ENCODE measurements around the gene GREB1.
"Not testable (repeated sequence)": the region's sequence is repeated elsewhere in the genome, so short reads cannot be mapped to it uniquely, and the experiment has no call there.

The GREB1 gene

DNA sequence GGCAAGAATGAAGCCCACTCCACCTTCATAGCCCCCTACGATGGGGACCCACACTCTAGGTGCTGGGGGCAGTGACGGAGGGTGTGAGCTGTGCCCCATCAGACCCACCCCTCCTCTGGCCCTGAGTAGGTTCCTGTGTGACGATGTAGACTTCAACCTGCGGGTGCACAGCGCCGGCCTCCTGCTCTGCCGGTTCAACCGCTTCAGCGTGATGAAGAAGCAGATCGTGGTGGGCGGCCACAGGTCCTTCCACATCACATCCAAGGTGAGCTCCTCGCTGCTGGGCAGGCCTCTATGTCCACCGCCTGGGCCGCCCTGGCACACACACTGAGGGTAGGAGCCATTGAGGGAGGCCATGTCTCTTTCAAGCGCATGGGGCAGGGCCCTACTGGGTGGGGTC lies 101.3 kb downstream of the GREB1 start:
- no peak for DNase-seq (ENCODE audit: low spot score)

DNA sequence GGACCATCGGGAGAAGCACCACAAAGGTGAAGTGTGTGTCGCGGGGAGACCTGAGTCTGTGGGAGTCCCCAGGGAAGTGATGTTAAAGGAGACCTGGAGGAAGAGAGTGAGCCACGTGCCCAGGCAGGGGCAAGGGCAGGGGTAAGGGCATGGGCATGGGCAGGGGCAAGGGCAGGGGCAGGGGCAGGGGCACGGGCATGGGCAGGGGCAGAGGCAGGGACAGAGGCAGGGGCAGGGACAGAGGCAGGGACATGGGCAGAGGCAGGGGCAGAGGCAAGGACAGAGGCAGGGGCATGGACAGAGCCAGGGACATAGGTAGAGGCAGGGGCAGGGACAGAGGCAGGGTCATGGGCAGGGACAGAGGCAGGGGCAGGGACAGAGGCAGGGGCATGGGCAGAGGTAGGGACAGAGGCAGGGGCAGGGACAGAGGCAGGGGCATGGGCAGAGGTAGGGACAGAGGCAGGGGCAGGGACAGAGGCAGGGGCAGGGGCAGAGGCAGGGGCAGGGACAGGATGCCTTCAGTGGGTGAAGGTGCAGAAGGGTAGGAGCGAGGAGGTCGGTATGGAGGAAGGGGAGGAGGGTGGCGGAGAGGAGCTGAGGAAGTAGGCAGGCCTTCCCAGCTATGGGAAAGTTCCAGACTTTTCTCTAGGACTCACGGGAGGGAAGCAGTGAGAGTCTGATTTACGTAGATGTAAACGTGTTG lies 102.9 kb downstream of the GREB1 start:
- no peak for DNase-seq (ENCODE audit: low spot score)

DNA sequence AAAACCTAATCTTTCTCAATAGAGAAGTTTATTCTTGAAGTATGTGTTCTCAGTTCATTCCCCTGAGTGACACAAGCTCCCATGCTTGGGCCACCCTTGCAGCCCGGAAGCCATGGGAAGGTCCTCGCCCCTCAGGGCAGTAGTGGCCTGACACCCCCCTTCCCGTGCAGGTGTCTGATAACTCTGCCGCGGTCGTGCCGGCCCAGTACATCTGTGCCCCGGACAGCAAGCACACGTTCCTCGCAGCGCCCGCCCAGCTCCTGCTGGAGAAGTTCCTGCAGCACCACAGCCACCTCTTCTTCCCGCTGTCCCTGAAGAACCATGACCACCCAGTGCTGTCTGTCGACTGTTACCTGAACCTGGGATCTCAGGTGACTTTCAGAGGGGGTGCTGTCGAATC lies 103.7 kb downstream of the GREB1 start:
- DNase-seq (ENCODE audit: low spot score) = no peak

DNA sequence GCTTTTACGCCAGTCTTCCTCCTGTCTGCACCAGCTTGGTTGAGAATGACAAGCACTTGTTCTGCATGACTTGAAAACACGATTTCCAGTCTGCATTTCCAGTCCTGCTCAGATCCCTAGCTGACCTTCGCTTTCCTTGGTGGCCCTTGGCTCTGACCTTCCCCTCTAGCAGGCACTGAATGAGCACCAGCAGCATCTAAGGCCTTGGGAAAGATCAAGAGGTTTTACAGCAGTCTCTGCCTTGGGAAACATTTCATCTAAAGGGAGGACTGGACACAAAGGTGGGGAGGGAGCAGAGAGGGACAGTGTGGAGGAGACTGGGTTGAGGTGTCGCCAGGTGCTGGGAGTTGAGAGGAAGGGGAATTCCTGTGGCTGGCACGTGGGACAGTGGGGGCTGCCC lies 105.7 kb downstream of the GREB1 start:
- DNase-seq (ENCODE audit: low spot score) = no peak

DNA sequence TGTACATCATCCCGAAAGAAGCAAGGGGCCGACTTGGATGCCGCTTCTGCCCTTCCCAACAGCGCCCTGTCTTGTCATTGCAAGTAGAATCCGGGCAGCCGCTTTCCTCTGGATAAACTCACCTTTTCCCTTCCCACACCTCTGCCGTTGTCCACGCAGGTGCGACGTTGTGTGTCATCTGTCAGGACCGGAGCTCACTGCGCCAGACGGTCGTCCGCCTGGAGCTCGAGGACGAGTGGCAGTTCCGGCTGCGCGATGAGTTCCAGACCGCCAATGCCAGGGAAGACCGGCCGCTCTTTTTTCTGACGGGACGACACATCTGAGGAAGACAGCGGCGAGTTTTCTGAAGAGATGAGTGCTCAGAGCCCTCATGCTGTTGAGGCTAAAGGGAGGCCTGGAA lies 106.3 kb downstream of the GREB1 start:
- DNase-seq (ENCODE audit: low spot score) = no peak

DNA sequence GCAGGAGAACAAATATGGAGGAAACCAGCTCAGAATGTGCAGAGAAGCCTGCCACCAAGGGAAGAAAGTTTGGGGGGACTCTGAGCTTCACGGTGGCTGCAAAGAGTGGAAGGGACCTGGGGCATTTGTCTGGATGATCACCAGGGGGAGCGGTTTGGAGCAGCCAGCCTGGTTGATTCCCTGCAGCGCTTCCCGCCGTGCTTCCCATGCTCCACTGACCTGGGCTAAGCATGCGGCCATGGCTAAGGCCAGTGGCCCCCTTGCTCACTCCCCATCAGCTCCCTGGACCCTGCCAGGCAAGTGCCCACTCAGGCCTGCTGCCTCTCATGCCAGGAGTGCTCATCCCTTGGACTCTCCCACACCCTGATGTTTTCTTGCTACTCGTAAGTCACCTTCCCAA lies 109.1 kb downstream of the GREB1 start:
- no peak for DNase-seq (ENCODE audit: low spot score)

DNA sequence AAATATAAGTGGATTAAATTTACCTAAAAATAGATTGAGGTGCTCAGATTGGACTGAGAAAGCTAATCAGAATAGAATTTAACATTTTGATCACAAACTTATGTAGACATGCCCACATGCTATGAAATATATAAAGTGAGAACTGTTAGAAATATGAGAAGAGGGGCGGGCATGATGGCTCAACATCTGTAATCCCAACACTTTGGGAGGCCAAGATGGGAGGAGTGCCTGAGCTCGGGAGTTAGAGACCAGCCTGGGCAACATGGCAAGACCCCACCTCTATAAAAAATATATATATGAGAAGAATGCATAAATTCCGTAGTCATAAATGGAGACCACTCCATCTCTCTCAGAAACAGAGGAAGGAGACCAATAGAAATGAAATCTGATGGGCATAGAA lies 110.4 kb downstream of the GREB1 start:
- DNase-seq (ENCODE audit: low spot score) = no peak

DNA sequence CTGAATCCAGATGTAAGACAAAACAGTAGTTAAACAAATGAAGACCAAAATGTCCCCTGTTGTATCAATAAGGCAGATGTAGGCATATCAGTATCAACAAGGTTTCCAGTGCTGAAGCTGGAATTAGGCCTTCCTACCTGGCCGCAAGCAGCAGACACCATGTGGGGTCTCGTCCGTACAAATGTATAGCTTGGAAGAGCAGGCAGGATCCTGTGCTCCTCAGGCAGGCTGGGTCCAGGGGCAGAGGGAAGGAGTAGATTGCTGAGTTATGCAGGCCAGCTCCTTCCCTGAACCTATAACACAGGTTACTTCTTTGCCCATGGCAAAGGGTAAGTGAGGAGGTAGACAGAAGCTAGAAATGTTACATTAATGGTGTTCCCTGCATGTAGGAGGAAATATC lies 112.7 kb downstream of the GREB1 start:
- no peak for DNase-seq (ENCODE audit: low spot score)

DNA sequence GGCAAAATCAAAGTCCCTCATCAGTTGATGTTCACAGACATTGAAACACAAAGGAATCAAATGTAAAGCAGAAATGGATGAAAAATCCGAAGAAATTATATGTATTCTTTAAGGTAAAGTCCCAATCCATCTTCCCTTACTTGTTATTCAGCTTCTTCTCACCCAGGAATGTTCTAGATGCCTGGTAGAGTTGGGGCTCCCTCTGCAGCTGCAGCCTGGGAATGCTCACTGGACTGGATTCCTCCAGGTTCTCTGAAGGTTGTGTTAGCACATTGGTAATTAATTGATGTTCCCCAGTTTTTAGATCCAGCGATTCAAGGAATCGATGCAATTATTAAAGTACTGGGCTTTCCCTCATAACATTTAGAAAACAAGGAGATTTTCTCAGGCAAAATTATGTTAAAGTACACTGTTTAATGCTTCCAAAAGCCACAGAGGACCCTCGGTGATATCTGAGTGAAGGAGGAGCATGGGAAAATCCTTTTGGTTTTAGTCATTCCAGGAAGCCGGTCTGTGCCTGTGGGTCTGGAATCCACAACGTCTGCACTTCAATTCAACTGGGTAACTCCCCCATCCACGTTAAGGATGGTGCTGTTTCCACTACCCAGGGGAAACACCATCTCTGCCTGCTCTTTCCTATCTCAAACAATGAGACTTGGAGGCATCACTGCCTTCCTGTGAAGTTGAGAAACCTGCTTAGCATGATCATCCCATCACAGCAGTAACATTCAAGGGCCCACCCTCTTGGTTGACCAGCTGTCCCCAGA lies 114.2 kb downstream of the GREB1 start:
- no peak for DNase-seq (ENCODE audit: low spot score)

DNA sequence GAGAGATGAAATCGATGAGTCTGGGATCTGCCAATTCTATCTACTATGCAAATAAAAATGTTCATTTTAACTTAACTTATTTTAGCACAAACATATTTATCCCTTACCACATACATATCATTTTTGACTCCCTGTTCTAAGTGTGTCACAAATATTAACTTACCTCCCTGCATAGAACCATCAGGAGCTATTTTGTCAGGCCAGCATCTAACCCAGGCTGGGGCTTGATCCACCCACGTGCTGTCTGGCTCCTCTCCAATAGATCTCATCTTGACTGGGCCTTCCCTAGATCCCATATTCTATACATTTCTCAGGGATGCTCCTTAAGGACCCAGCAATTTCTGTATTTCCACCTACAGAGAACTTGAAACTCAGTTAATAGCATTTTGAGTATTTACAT lies 115.2 kb downstream of the GREB1 start:
- no peak for DNase-seq (ENCODE audit: low spot score)

DNA sequence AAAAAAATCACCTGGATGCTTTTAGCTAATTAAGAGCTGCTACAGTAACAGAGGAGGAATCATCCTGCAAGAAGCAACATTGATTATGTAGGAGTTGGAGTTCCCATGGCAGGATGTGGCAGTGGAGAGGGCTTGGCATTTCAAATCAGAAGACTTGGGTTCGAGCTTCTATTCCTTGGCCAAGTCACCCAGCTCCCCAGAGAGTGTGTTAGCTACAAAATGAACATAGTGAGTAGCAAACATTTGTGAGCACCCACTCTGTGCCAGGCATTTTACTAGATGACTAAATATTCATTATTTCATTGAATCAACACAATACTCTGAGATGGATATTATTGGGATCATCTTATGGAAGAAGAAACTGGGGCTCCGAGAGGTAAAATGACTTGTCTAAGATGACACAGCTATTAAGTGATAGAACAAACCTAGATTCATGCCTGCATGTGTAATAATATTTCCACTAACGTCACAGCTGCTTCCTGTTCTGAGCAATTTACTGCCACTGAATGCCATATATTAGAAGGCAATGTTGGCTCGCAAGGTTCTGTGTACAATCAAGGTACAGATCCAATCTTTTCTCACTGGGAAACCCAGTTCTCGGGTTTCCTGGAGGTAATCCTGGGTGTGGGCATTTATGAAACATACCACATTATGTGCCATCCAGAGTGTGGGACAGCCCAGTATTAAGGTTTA lies 118.2 kb downstream of the GREB1 start:
- no peak for DNase-seq (ENCODE audit: low spot score)

DNA sequence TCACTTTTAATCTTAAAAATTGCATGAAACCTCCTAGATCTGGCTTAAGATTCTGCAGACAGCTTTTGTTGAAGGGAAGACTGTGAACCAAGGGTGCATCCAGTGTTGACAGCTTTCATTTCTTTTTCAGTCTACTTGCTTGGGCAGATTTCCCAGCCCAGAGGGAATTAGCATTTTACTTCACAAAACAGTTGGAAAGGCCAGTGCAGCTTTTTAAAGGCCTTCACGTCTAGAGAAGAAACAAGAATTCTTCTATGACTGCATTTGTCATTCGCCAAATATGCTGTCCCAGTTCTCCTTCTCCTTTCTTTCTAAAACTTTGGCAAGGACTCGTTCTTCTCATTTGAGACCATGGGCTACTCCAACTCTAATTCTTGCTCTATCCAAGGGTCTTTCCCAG lies 118.7 kb downstream of the GREB1 start:
- DNase-seq (ENCODE audit: low spot score) = no peak

DNA sequence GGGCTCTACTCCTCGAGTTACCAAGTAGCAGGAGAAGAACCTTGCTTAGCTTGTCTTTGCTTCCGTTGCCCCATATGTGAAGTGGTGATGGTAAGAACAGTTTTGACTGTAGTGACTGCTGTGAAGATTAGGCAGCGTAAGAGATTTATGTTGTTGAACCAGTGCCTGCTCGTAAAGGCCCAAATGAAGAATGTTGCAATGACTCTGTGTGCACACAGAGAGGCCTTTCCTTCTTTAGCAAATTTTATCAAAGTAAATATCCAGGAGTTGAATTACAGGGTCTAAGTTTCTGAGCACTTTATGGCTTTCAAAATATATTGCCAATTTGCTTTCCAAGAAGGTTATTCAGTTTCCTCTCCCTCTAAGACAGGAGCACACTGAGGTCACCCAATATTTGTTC lies 121.7 kb downstream of the GREB1 start:
- no peak for DNase-seq (ENCODE audit: low spot score)

DNA sequence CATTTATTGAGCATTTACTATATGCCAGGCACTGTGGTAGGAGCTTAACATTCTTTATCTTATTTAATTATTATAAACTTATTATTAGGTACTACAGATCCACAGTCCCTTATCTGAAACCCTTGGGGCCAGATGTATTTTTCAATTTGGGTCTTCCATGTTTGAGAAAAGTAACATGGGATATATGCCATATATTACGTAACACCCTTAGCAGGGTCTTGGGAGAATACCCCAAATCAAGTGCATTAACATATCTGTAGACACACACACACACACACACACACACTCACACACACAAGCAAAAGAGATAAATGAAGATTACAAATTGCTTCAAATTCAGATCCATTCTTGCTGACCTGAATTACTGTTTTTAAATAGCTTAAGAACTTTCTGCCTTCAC lies 122.4 kb downstream of the GREB1 start:
- no peak for DNase-seq (ENCODE audit: low spot score)

DNA sequence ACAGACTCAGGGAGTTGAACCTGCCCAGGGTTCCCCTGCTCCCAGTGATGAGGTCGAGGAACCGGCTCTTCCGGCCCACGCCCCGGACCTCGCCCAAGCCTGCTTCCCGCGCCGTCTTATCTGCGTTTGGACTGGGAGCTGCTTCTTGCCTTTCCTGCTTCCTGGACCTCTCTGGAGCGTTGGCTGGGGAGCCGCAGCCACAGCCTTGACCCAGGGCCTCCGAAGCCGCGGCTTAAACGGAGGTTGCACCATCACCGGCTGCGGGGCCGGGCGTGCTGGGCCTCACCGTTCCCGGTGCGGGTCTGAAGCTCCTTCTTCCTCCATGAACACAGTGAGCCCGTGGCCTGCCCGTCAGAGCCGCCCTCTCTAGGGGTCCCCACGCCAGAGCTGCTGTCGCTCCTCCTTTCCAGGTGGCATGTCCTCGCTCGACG lies 122.8 kb downstream of the GREB1 start:
- DNase-seq (ENCODE audit: low spot score) = no peak

DNA sequence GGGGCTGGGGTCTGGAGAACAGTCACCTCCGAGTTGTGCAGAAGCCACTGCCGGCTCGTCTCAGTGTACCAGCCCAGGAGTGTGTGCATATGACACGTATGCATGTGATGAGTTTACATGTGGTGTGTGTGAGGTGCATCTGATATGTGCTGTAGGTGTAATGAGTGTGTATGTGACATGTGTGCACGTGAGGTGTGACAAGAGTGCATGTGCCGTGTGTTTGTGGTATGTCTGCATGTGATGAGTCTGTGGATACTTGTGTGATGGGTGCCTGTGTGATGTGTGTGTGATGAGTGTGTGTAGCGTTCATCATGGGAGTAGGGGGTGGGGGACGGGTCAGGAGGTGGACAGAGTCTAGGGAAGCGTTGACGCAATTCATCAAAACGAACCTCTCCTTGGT lies 123.3 kb downstream of the GREB1 start:
- DNase-seq (ENCODE audit: low spot score) = no peak

DNA sequence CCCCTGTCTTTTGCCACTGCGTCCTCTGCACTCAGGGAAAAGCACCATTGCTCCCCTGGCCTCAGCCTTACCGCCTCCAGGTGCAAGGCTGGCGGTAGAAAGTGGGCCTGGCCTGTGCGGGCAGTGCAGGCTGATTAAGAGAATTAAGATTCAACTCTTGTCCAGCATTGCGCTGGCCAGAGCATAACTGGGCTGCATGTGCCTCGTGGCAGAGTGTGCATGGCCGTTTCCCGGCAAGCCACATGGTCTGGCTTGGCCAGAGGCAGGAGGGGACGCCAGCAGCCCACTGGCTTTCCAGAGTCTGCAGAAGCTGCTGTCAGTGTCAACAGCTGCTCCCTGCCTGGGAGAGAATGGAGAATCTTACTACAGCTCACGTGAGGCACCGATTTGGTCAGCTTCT lies 123.8 kb downstream of the GREB1 start:
- DNase-seq (ENCODE audit: low spot score) = no peak

DNA sequence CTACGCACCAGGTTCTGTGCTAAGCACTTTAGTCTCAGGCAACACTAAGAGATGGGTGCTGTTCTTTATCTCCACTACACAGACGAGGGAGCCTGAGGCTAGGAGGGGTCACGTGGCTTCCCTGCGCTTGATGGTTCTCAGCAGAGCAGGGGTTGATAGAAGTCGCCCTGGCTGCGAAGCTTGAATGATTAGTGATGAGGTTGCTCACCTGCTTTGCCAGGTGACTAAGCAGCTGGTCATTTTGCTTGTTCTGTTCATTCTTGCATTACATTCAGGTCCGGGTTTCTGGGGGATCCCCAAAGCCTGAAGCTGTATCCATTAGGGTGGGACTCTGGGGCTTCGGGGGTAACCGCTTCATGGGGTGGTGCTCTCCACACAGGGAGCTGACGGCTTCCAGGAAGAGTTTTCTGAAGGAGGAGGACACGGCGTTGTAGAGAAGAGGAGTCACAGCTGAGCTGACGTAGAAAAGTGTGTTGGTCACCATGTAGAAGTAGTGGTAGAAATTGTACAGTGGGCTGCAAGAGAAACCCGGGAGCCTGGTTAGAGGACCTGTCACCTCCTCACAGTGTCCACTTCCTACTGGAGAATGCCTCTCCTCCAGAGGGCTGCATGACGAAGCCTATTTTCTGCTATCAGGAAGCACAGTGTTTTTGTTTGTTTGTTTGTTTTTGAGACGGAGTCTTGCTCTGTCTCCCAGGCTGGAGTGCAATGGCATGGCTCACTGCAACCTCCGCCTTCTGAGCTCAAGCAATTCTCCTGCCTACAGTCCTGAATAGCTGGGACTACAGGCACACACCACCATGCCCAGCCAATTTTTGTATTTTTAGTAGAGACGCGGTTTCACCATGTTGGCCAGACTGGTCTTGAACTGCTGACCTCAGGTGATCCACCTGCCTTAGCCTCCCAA lies 124.6 kb downstream of the GREB1 start:
- no peak for DNase-seq (ENCODE audit: low spot score)

DNA sequence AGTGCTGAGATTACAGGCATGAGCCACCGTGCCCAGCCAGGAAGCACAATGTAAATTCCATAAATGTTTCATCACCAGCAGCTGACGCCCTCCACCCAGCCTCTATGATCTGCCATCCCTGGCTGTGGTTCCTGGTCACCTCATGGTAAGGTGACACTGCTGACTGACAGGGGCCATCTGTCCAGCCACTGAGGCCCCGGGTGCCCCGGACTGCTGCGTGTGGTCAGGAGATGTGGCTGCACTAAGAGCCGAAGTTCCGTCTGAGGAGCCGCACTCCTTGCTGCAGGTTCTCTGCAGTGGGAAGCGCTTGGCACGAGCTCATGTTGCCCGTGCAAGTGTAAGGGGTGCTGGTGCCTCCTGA lies 125.2 kb downstream of the GREB1 start:
- no peak for DNase-seq (ENCODE audit: low spot score)

DNA sequence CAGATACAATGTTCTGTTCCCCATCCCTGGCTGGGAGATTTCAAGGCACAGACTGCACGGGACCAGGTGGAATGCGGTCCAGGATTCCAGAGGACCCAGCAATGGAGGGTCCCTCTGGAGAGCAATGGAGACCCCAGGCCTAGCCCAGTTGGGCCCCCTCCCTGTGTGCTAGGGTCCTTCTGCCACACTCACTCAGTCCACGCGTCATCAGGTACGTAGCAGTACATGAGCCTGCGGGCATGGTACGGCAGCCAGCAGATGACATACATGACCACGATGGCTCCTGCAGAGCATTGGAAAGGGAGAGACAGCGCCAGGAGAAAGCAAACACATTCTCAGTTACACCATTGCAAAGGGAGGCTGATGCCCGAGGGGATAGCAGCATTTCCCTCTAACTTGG lies 126.0 kb downstream of the GREB1 start:
- DNase-seq (ENCODE audit: low spot score) = no peak

DNA sequence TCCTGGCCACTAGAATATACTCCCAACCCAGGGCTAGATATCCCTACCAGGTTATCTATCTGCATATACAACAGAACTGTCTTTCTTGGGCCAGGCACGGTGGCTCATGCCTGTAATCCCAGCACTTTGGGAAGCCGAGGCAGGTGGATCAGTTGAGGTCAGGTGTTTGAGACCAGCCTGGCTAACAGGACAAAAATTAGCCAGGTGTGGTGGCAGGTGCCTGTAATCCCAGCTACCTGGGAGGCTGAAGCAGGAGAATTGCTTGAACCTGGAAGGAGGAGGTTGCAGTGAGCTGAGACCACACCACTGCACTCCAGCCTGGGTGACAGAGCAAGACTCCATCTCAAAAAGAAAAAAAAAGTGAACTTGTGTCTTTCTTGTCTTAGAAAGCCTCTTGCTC lies 126.6 kb downstream of the GREB1 start:
- DNase-seq (ENCODE audit: low spot score) = not testable (repeated sequence)

DNA sequence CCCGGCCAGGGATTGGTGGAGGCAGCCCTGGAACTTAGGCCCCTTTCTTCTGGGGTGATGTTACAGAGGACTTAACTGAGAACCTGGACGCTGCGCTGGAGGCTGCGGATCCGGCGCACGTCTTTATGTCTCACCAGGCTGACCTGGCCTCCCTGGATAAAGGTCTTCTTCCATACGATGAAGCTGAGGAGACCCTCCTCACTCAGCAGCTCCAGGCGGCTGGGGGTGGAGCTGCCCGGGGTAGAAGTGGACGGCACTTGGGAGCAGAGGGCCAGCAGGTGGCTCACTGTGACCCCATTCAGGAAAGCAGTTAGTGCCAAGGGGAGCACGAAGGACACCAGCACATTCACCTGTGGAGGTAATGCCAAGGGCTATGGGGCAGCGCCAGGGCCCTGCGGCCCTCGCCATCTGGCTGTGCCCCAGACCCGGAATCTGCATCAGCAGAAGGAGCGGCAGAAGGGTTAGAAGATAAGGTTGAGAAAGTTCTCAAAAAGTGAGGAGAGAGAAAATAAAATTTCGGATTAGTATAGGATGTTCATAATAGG lies 128.1 kb downstream of the GREB1 start:
- no peak for DNase-seq (ENCODE audit: low spot score)
